ENCODE results near the gene USP53.
"Not testable (repeated sequence)": the region's sequence is repeated elsewhere in the genome, so short reads cannot be mapped to it uniquely, and the experiment has no call there.

The USP53 gene

GRCh38 chr4:119229908-119230687, 17.6 kb downstream of the USP53 start:
- no peak for DNase-seq

DNA sequence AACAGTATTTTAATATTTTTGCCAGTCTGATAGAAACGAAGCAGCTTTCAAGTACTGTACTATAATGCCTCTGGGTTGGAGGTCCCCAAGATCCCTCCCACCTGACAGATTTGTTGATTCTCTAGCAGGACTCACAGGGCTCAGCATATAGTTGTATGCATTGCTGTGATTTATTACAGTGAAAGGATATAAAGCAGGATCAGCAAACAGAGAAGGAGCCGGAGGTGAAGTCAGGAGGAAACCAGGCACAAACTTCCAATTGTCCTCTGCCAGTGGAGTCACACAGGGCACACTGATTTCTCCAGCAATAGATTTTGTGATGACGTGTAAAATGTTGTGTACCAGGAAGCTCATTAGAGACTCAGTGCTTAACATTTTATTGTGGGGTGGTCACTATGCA, 19.0 kb downstream of the USP53 start:
- DNase-seq = no peak

DNA sequence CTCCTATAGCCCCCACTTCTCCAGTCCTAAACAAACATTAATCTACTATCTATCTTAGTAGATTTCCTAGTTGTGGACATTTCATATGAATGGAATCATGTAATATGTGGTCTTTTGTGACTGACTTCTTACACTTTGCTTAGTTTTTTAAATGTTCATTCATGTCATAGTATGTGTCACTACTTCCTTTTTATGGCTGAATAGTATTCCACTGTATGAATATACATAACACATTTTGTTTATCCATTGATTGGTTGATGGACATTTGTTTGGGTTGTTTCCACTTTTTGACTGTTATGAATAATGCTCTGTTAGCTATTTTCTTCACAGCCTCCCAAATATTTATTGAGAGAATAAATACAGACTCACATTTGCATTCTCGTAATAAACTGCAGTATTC, 19.8 kb downstream of the USP53 start:
- DNase-seq = no peak

DNA sequence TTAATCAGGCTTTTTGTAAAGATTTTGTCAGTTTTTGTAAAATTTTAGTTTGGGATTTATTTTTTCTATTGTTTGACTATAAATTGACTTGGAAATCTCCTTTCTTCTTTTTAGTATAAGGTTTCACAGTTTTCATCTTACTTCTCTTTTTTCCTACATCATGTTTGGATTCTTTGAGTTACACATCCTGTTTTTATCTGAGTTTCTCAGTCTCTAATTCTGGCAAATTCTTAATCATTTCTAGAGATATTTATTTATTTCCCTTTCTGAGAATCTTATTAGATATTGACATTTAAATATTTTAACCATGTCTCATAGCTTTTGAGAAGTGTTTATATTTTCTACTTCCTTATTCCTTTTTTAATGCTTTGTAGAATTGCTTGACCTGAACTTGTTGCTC, 20.7 kb downstream of the USP53 start:
- DNase-seq = no peak

GRCh38 chr4:119233750-119234149, 21.2 kb downstream of the USP53 start:
- DNase-seq = no peak

DNA sequence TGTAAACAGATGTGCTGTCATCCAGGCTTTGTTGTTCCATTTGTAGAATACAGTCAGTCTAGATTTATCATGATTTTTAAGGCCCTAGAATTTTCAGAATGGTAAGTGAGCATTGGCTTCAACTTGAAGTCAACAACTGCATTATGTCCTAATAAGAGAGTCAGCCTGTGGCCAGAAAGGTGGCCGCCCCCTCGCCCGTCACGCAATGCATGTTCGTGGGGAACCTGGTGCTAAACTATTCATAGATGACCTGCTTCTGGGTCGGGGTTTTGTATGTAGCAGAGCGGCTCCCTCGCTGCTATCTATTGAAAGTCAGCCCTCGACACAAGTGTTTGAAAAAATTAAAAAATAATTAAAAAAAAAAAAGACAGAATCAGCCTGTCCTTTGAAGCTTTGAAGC, 24.7 kb downstream of the USP53 start:
- DNase-seq = no peak

DNA sequence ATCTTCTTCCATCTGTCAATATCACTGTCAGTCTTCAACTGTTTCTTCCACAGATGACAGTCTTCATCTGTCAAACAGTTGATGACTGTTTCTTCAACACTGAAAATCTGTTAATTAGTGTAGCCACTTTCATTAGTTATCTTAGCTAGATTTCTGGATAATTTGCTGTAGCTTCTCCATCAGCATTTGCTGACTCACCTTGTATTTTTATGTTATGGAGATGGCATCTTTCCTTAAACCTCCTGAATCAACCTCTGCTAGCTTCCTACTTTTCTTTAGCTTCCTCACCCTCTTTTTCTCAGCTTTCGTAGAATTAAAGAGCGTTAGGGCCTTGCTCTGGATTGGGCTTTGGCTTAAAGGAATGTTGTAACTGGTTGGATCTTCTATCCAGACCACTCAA, 25.1 kb downstream of the USP53 start:
- no peak for DNase-seq

DNA sequence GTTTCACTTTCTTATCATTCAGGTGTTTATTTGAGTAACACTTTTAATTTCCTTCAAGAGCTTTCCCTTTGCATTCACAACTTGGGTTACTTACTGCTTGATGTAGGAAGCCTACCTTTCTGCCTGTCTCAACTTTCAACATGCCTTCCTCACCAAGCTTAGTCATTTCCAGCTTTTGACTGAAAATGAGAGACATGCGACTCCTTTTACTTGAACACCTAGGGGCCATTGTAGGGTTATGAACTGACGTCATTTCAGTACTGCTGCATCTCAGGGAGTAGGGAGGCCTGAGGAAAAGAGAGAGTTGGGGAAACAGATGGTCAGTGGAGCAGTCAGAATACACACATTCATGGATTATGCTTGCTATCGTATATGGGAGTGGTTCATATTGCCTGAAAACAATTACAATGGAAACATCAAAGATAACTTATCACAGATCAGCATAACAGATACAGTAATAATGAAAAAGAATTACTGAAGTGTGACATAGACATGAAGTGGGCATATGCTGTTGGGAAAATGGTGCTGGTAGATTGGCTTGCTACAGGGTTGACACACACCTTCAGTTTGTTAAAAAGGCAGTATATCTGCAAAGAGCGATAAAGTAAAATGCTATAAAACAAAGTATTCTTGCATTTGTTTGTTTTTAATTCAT, 25.7 kb downstream of the USP53 start:
- DNase-seq = no peak

DNA sequence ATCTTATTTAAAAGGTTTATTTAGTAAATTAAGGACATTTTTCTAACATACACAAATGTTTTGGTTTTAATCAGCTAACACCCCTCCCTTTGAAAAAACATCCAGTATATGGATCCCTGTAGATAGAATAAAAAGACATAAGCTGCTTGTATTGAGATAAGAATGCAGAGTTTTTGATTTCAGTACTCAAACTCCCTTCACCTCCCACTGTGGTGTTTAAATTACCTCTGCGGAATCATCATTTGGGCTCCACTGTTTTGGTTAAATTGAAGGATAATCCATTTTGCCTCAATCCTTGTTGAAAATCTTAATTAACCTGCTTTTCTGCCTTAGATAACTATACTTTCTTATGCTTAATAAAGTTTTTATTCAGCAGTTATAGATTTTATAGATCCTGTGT, 27.6 kb downstream of the USP53 start:
- DNase-seq = no peak

DNA sequence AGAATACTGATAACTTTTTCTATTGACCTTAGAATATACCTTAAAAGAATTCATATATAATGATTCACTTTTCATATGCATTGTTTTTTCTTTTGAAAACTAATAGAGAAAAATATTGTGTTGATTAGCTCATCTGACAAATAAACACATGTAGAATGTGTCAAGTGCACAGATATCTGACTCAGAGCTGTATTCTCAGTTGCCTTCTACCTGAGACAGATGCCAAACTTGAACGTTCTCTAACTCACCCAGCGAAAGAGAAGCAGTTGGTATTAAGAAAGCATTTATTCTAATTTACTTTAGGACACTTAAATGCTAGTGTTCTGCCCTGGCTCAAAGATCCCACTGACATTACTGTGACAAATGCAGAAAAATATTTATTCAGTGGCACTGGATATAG, 28.1 kb downstream of the USP53 start:
- no peak for DNase-seq

- DNase-seq = no peak
These were observed 29.9 kb downstream of the USP53 start for GRCh38 chr4:119242417-119242816.

- DNase-seq = no peak
These were observed 31.4 kb downstream of the USP53 start for GRCh38 chr4:119243868-119244267.

DNA sequence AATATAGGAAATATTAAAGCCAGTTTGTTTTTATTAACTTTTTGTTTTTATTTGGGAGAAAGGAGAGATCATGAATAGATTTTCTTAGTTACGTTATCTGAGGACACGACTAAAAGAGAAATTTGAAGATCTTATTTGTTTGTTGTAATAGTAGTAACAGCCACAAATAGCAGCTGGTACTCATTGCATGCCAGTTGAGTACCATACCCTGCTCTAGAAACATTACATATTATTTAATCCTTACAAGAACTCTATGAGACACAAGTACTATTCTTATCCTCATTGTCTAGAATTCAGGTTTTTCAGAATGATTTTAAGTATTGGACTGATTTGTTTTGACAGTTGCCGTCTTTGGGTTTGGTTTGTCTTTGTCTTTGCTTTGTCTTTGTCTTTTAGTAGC, 31.8 kb downstream of the USP53 start:
- DNase-seq = no peak

DNA sequence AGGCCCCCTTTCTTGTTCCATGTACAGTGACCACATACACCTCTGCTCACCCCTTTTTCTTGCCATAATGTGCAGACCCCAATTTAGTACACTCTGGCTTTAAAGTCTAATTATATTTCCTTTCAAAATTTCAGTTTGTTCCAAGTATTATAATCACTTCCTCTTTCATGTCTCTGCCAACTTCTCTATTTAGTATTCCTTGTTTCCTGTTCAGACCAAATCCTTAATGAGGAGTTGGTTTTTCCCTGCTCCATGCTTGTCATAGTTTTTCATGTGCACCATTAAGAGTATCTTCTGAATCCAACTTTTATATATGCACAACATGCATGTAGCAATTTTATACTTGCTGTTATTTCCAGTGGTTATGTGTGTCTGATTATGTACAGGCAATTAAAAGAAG, 32.3 kb downstream of the USP53 start:
- no peak for DNase-seq

GRCh38 chr4:119246177-119246733, 33.7 kb downstream of the USP53 start:
- no peak for DNase-seq

- DNase-seq = not testable (repeated sequence)
These were observed 38.5 kb downstream of the USP53 start for GRCh38 chr4:119251037-119251436.

GRCh38 chr4:119255223-119255622, 42.7 kb downstream of the USP53 start:
- DNase-seq = not testable (repeated sequence)

- no peak for DNase-seq
These were observed 48.0 kb downstream of the USP53 start for GRCh38 chr4:119260528-119260927.

- DNase-seq = no peak
These were observed 49.5 kb downstream of the USP53 start for GRCh38 chr4:119261986-119262385.

DNA sequence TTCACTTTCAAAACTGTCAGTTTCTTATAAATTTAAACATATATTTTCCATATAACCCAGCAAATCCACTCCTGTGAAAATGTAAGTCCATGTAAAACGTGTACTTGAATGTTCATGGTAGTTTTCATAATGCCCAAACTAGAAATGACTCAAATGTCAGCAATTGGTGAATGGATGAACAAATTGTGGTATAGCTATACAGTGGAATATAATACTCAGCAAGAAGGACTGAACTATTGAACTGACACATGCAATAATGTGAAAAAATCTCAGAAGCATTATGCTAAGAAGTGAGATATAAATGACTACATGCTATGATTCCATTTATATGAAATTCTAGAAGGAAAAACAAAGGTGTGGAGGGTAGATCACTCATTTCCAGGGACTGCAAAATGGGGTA, 52.2 kb downstream of the USP53 start:
- no peak for DNase-seq

- no peak for DNase-seq
These were observed 53.6 kb downstream of the USP53 start for GRCh38 chr4:119266153-119266552.

- DNase-seq = no peak
These were observed 56.0 kb downstream of the USP53 start for GRCh38 chr4:119268466-119268865.

- no peak for DNase-seq
These were observed 59.0 kb downstream of the USP53 start for GRCh38 chr4:119271361-119272085.

DNA sequence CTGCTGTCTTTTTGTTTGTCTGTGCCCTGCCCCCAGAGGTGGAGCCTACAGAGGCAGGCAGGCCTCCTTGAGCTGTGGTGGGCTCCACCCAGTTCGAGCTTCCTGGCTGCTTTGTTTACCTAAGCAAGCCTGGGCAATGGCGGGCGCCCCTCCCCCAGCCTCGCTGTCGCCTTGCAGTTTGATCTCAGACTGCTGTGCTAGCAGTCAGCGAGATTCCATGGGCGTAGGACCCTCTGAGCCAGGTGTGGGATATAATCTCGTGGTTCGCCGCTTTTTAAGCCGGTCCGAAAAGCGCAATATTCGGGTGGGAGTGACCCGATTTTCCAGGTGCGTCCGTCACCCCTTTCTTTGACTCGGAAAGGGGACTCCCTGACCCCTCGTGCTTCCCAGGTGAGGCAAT, 67.0 kb downstream of the USP53 start:
- not testable (repeated sequence) for DNase-seq
